ENCODE measurements around the gene SLC9A7. TPM values are rescaled to one million over a fixed set of nuclear protein-coding genes. Genes with fewer than 3 reads are reported as not detected.

The SLC9A7 gene
- polyA plus RNA-seq, 2 of the 4 experiments (the other 2 are of a cell fraction), result 9.8 to 21.1 TPM

DNA sequence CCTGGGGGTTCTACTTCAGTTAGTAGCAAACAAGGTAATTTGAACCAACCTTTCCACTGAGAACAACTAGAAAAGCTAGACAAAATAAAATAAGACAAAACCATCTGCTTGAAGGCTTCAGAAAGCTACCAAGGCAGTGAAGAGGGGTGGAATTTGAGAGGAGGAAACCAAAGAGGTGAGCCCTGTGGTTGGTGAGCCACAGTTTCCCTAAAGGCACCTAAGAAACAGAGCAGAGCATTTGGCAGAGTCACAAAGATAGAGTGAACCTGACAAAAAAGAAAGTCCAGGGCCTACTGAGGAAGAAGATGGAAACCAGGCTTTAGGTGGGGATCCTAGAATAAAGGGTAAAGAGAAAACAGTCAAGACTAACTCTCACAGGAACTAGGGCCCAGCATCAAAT, 141.0 kb downstream of the SLC9A7 start:
- ChIA-PET POLR2A (no interaction called here), CTCF (no interaction called here)
- Histone ChIP-seq H3K4me1 (no peaks in the 10 kb centered on the region), H3K9me3 (0 out of 3 replicates have a peak, but pooled peaks cover 5% of the 10 kb centered on the region), H3K4me2 (no peak overlapping the region), H3K27ac (no peak overlapping the region), H3K4me3 (no peak overlapping the region)
- DNase-seq (ENCODE audit: low read depth in 1 of 2, low spot score in 1 of 2) (no peak), ATAC-seq (no peak), FAIRE-seq (no peak)
- TF ChIP-seq JUNB (IDR thresholded peaks at IDR 0.05), result no peak
- no peak for TF ChIP-seq HOXB5 (CRISPR knock-in tag; IDR thresholded peaks at IDR 0.05)
- no peak for TF ChIP-seq HDAC2 (IDR thresholded peaks at IDR 0.05)
- TF ChIP-seq, protein P1, sequence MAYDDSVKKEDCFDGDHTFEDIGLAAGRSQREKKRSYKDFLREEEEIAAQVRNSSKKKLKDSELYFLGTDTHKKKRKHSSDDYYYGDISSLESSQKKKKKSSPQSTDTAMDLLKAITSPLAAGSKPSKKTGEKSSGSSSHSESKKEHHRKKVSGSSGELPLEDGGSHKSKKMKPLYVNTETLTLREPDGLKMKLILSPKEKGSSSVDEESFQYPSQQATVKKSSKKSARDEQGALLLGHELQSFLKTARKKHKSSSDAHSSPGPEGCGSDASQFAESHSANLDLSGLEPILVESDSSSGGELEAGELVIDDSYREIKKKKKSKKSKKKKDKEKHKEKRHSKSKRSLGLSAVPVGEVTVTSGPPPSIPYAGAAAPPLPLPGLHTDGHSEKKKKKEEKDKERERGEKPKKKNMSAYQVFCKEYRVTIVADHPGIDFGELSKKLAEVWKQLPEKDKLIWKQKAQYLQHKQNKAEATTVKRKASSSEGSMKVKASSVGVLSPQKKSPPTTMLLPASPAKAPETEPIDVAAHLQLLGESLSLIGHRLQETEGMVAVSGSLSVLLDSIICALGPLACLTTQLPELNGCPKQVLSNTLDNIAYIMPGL (CRISPR knock-in tag; IDR thresholded peaks at IDR 0.05; ENCODE audit: borderline replicate concordance), result no peak
- TF ChIP-seq BHLHE40 (IDR thresholded peaks at IDR 0.05; ENCODE audit: low read depth, low read length), result no peak
- TF ChIP-seq RAD21 (conservative IDR thresholded peaks at IDR 0.05 in 1 of 2, IDR thresholded peaks at IDR 0.05 in 1 of 2), result no peak
- no peak for TF ChIP-seq HEYL (CRISPR knock-in tag; IDR thresholded peaks at IDR 0.05)
- TF ChIP-seq, protein P2, sequence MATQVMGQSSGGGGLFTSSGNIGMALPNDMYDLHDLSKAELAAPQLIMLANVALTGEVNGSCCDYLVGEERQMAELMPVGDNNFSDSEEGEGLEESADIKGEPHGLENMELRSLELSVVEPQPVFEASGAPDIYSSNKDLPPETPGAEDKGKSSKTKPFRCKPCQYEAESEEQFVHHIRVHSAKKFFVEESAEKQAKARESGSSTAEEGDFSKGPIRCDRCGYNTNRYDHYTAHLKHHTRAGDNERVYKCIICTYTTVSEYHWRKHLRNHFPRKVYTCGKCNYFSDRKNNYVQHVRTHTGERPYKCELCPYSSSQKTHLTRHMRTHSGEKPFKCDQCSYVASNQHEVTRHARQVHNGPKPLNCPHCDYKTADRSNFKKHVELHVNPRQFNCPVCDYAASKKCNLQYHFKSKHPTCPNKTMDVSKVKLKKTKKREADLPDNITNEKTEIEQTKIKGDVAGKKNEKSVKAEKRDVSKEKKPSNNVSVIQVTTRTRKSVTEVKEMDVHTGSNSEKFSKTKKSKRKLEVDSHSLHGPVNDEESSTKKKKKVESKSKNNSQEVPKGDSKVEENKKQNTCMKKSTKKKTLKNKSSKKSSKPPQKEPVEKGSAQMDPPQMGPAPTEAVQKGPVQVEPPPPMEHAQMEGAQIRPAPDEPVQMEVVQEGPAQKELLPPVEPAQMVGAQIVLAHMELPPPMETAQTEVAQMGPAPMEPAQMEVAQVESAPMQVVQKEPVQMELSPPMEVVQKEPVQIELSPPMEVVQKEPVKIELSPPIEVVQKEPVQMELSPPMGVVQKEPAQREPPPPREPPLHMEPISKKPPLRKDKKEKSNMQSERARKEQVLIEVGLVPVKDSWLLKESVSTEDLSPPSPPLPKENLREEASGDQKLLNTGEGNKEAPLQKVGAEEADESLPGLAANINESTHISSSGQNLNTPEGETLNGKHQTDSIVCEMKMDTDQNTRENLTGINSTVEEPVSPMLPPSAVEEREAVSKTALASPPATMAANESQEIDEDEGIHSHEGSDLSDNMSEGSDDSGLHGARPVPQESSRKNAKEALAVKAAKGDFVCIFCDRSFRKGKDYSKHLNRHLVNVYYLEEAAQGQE (IDR thresholded peaks at IDR 0.05), result no peak
- no peak for TF ChIP-seq MAZ (IDR thresholded peaks at IDR 0.05; ENCODE audit: borderline replicate concordance, low read depth, low read length)

DNA sequence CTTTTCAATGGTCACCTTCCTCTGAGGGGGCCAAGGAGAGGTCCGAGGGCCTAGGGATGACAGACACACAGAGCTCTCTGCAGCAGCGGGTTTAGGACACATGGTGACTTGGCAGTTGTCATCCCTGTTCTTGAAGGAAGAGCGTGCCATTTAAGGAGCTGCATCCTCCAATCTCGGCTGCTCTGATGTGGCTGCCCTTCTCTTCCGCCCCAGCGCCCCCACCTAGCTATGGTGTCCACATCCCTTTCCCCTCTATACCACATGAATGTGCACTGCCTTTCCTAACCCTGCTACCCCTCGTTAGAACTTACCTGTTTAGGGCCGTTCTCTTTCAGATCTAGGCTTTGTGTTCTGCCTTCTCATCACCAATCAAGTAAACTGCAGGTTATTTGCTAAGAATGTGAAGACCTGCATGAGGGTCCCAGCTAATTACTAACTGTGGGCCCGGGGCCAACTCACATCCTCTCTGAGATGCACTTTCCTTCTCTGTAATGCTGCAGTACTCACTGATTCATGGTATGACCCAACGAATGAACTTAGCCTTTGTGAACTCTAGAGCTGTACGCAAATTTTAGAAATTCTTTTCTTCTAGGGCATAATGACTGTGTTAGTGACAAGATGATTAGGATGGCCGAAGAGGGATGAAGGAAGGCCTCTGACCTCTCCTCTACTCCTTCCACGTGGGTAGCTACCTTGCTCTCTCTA, 147.1 kb downstream of the SLC9A7 start:
- CTCF ChIA-PET, result interaction anchor here (1.3 to 1.7 kb wide), 3 partner anchors 14 to 39 kb away, joined by 3 to 5 read pairs (median 4); no protein-coding TSS in a partner anchor
- DNase-seq (ENCODE audit: low read depth in 1 of 2, low spot score in 1 of 2), result no peak
- TF ChIP-seq FOXS1 (CRISPR knock-in tag; IDR thresholded peaks at IDR 0.05), result no peak
- TF ChIP-seq, protein P2 (IDR thresholded peaks at IDR 0.05), result no peak
- no peak for TF ChIP-seq SREBF2 (IDR thresholded peaks at IDR 0.05)
- TF ChIP-seq, protein P3, sequence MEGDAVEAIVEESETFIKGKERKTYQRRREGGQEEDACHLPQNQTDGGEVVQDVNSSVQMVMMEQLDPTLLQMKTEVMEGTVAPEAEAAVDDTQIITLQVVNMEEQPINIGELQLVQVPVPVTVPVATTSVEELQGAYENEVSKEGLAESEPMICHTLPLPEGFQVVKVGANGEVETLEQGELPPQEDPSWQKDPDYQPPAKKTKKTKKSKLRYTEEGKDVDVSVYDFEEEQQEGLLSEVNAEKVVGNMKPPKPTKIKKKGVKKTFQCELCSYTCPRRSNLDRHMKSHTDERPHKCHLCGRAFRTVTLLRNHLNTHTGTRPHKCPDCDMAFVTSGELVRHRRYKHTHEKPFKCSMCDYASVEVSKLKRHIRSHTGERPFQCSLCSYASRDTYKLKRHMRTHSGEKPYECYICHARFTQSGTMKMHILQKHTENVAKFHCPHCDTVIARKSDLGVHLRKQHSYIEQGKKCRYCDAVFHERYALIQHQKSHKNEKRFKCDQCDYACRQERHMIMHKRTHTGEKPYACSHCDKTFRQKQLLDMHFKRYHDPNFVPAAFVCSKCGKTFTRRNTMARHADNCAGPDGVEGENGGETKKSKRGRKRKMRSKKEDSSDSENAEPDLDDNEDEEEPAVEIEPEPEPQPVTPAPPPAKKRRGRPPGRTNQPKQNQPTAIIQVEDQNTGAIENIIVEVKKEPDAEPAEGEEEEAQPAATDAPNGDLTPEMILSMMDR (IDR thresholded peaks at IDR 0.05), result no peak
- no peak for TF ChIP-seq CBX2 (IDR thresholded peaks at IDR 0.05; ENCODE audit: borderline replicate concordance, low read depth)
- TF ChIP-seq JUNB (IDR thresholded peaks at IDR 0.05), result no peak
- POLR2A ChIA-PET, result no interaction called here
- no peaks in the 10 kb centered on the region for H3K9me3 ChIP-seq
- 87% methylated on average over 13 of the region's 13 CpGs for WGBS (ENCODE audit: missing lambda C conversion rate)
- H3K4me1 ChIP-seq, result no peaks in the 10 kb centered on the region
- H3K27ac ChIP-seq, result no peak overlapping the region
- H3K4me2 ChIP-seq, result no peak overlapping the region
- no peak for ATAC-seq
- FAIRE-seq, result no peak
- no peak overlapping the region for H3K4me3 ChIP-seq
